Hepatocyte (in vitro differentiated cells): ENCODE measurements around the gene SLC25A17. TPM values are rescaled to one million over a fixed set of nuclear protein-coding genes. Genes with fewer than 3 reads are reported as not detected.

Experiments used
- DNase-seq: peaks from one replicate; pipeline ENCODE4 v3.0.0-alpha.2; 2016; ENCODE audit warnings: low spot score
- H2AFZ ChIP-seq: fragments of 200-600 bp; sonication (generic); 2 replicates; pipeline ENCODE4 v1.6.0; 2016; ENCODE audit warnings: antibody characterized with exemption, mild to moderate bottlenecking
- H3K27ac ChIP-seq: fragments of 200-600 bp; sonication (generic); 2 replicates; pipeline ENCODE4 v1.5.1; 2016; ENCODE audit warnings: mild to moderate bottlenecking
- H3K27me3 ChIP-seq: fragments of 200-600 bp; sonication (generic); 2 replicates; pipeline ENCODE4 v1.6.1; 2016
- H3K36me3 ChIP-seq: fragments of 200-600 bp; sonication (generic); replicated peaks from 2 replicates; pipeline ENCODE4 v1.5.1; 2016; ENCODE audit warnings: low read depth; ENCODE audit not compliant: insufficient read depth
- H3K4me1 ChIP-seq: fragments of 200-600 bp; sonication (generic); 2 replicates; pipeline ENCODE4 v1.5.1; 2016; ENCODE audit warnings: mild to moderate bottlenecking, moderate library complexity; ENCODE audit not compliant: insufficient read depth
- H3K4me2 ChIP-seq: fragments of 200-600 bp; sonication (generic); 2 replicates; pipeline ENCODE4 v1.6.0; 2016
- H3K4me3 ChIP-seq: fragments of 200-600 bp; sonication (generic); 2 replicates; pipeline ENCODE4 v1.5.1; 2016; ENCODE audit warnings: mild to moderate bottlenecking
- H3K79me2 ChIP-seq: fragments of 200-600 bp; sonication (generic); 2 replicates; pipeline ENCODE4 v1.6.0; 2017; ENCODE audit warnings: mild to moderate bottlenecking
- H3K9me2 ChIP-seq: fragments of 200-600 bp; sonication (generic); replicated peaks from 2 replicates; pipeline ENCODE4 v1.6.0; 2017; ENCODE audit warnings: mild to moderate bottlenecking; ENCODE audit not compliant: insufficient read depth
- H3K9me3 ChIP-seq: fragments of 200-600 bp; sonication (generic); 2 replicates; pipeline ENCODE4 v1.5.1; 2016; ENCODE audit warnings: low read depth, mild to moderate bottlenecking
- H4K20me1 ChIP-seq: fragments of 200-600 bp; sonication (generic); 2 replicates; pipeline ENCODE4 v1.6.0; 2016; ENCODE audit warnings: mild to moderate bottlenecking; ENCODE audit not compliant: insufficient read depth, poor library complexity, severe bottlenecking
- CTCF ChIP-seq: fragments of 200-600 bp; sonication (generic); IDR thresholded peaks from 2 replicates; pipeline ENCODE4 v1.5.1; 2016; ENCODE audit warnings: antibody characterized with exemption, mild to moderate bottlenecking; ENCODE audit not compliant: poor library complexity
- EZH2 ChIP-seq: fragments of 200-600 bp; sonication (generic); IDR thresholded peaks from 2 replicates; pipeline ENCODE4 v1.6.1; 2016; ENCODE audit warnings: antibody characterized with exemption, mild to moderate bottlenecking, borderline replicate concordance
- EZH2phosphoT487 ChIP-seq: fragments of 200-600 bp; sonication (generic); IDR thresholded peaks from one replicate; pipeline ENCODE4 v1.6.1; 2018; ENCODE audit warnings: antibody characterized with exemption, mild to moderate bottlenecking, low read depth, moderate library complexity; ENCODE audit not compliant: unreplicated experiment, severe bottlenecking
- WGBS: methylation state at CpG from one replicate; pipeline ENCODE4 v1.1.6; 2016; ENCODE audit warnings: low lambda C conversion rate; ENCODE audit errors: missing lambda C conversion rate; 5-methylcytosine and 5-hydroxymethylcytosine counted together
- polyA plus RNA-seq: library from polyadenylated mRNA; unstranded; fragments of >200 nt; fragmentation: Nextera tagmentation; extraction: Ambion mirVana; gene quantifications from 2 replicates; pipeline ENCODE4 v1.2.1, GENCODE V29; 2016
- total RNA-seq: library from RNA; depleted of rRNA; stranded (reverse); fragments of >200 nt; gene quantifications from 2 replicates; pipeline ENCODE4 v1.2.3, GENCODE V29; 2014

SLC25A17 gene
- total and polyA plus RNA-seq, 2 experiments from 2014 or later: 20.5 to 24.8 TPM

GRCh38 chr22:40743768-40744167 is 75.4 kb downstream of the SLC25A17 start:
- TF ChIP-seq CTCF: no peak
- no peak for TF ChIP-seq EZH2phosphoT487
- no peak for TF ChIP-seq EZH2
- Histone ChIP-seq H3K4me1 (no peaks in the 10 kb centered on the region), H3K79me2 (no peaks in the 10 kb centered on the region), H3K4me2 (no peak overlapping the region), H2AFZ (no peak overlapping the region), H3K4me3 (no peak overlapping the region), H3K9me3 (no peaks in the 10 kb centered on the region), H4K20me1 (no peaks in the 10 kb centered on the region), H3K27ac (no peak overlapping the region), H3K27me3 (no peaks in the 10 kb centered on the region), H3K36me3 (no peaks in the 10 kb centered on the region), H3K9me2 (no peaks in the 10 kb centered on the region)
- DNase-seq: no peak
- WGBS: 75% methylated on average over 9 of the region's 9 CpGs

GRCh38 chr22:40741116-40741515 is 78.0 kb downstream of the SLC25A17 start:
- Histone ChIP-seq H4K20me1 (no peaks in the 10 kb centered on the region), H3K4me3 (no peak overlapping the region), H3K27me3 (no peaks in the 10 kb centered on the region), H3K27ac (no peak overlapping the region), H3K4me1 (no peaks in the 10 kb centered on the region), H3K4me2 (no peak overlapping the region), H3K79me2 (no peaks in the 10 kb centered on the region), H3K9me3 (no peaks in the 10 kb centered on the region), H3K36me3 (no peaks in the 10 kb centered on the region), H2AFZ (no peak overlapping the region), H3K9me2 (no peaks in the 10 kb centered on the region)
- TF ChIP-seq CTCF: no peak
- TF ChIP-seq EZH2phosphoT487: no peak
- no peak for TF ChIP-seq EZH2
- DNase-seq: no peak
- 73% methylated on average over 4 of the region's 4 CpGs for WGBS

- Histone ChIP-seq H3K4me3 (no peak overlapping the region), H2AFZ (no peak overlapping the region)
Measured at GRCh38 chr22:40739721-40740120, 79.4 kb downstream of the SLC25A17 start.

More at GRCh38 chr22:40739721-40740120, 79.4 kb downstream of the SLC25A17 start:
- 88% methylated on average over 3 of the region's 3 CpGs for WGBS
- no peaks in the 10 kb centered on the region for H3K36me3 ChIP-seq
- no peaks in the 10 kb centered on the region for H3K79me2 ChIP-seq
- no peaks in the 10 kb centered on the region for H3K27me3 ChIP-seq
- no peaks in the 10 kb centered on the region for H3K4me1 ChIP-seq
- H3K9me2 ChIP-seq: no peaks in the 10 kb centered on the region
- no peaks in the 10 kb centered on the region for H4K20me1 ChIP-seq
- no peak for DNase-seq
- no peaks in the 10 kb centered on the region for H3K9me3 ChIP-seq
- H3K4me2 ChIP-seq: no peak overlapping the region
- no peak overlapping the region for H3K27ac ChIP-seq
- TF ChIP-seq EZH2phosphoT487: no peak
- TF ChIP-seq EZH2: no peak
- TF ChIP-seq CTCF: no peak
